Measurements from ENCODE around the gene AKAP8.

The AKAP8 gene

GRCh38 chr19:15332311-15332996, 47.1 kb downstream of the AKAP8 start, which contains the start of gene BRD4:
Gene BRD4, minus strand, starts transcription at chr19:15332539. Its CDS starts 59,440 bp downstream, at chr19:15273099.
- DNase-seq (ENCODE audit: low read depth): peak; percentile 59

GRCh38 chr19:15331419-15332310, 47.9 kb downstream of the AKAP8 start:
- DNase-seq (ENCODE audit: low read depth): peak; percentile 60

- DNase-seq (ENCODE audit: low read depth): peak; percentile 95
Observed at GRCh38 chr19:15330801-15331418, 48.7 kb downstream of the AKAP8 start.

- no peak for DNase-seq (ENCODE audit: low read depth)
Observed at GRCh38 chr19:15328312-15328711, 51.3 kb downstream of the AKAP8 start.

GRCh38 chr19:15324791-15325519, 54.6 kb downstream of the AKAP8 start:
- no peak for DNase-seq (ENCODE audit: low read depth)

GRCh38 chr19:15323496-15324235, 55.9 kb downstream of the AKAP8 start:
- peak; percentile 68 for DNase-seq (ENCODE audit: low read depth)

GRCh38 chr19:15321739-15322138, 57.8 kb downstream of the AKAP8 start:
- DNase-seq (ENCODE audit: low read depth): no peak

- DNase-seq (ENCODE audit: low read depth): peak; percentile 87
Observed at GRCh38 chr19:15320116-15320515, 59.5 kb downstream of the AKAP8 start.

- DNase-seq (ENCODE audit: low read depth): peak; percentile 57
Observed at GRCh38 chr19:15318241-15318691, 61.3 kb downstream of the AKAP8 start.

GRCh38 chr19:15317392-15318071, 62.1 kb downstream of the AKAP8 start:
- peak; percentile 65 for DNase-seq (ENCODE audit: low read depth)

- DNase-seq (ENCODE audit: low read depth): peak; percentile 73
Observed at GRCh38 chr19:15316498-15316897, 63.1 kb downstream of the AKAP8 start.

- DNase-seq (ENCODE audit: low read depth): no peak
Observed at GRCh38 chr19:15315101-15315500, 64.5 kb downstream of the AKAP8 start.

- no peak for DNase-seq (ENCODE audit: low read depth)
Observed at GRCh38 chr19:15313649-15314279, 65.8 kb downstream of the AKAP8 start.

GRCh38 chr19:15307169-15307568, 72.4 kb downstream of the AKAP8 start:
- no peak for DNase-seq (ENCODE audit: low read depth)

GRCh38 chr19:15305582-15306334, 73.8 kb downstream of the AKAP8 start:
- DNase-seq (ENCODE audit: low read depth): no peak

GRCh38 chr19:15304140-15304705, 75.4 kb downstream of the AKAP8 start:
- peak; percentile 53 for DNase-seq (ENCODE audit: low read depth)
